HepG2 (cell line): ENCODE measurements around the gene LIFR. TPM values are rescaled to one million over a fixed set of nuclear protein-coding genes. Genes with fewer than 3 reads are reported as not detected.

ENCODE experiments used
- ATAC-seq: fragments of 200-7000 bp; cut with Tn5 transposase; 3 replicates; pipeline ENCODE4 v1.9.1; 2020; ENCODE audit warnings: mild to moderate bottlenecking, moderate library complexity
- BruUV-seq: library from RNA; stranded (reverse); fragments of 400-500 nt; replicated peaks from 2 replicates; lab custom pipeline; 2021; lab: Mats Ljungman, UMichigan
- CTCF ChIA-PET: fragments of 300-600 bp; formaldehyde crosslinking; extraction: SDS; loops from one replicate; lab custom pipeline; 2021; ENCODE audit warnings: low total read pairs, inconsistent platforms, low intra/inter-chr PET ratio; lab: Yijun Ruan, JAX
- POLR2A ChIA-PET: fragments of 350-600 bp; sonication (Branson Sonifier 250); formaldehyde crosslinking; loops from one replicate; lab custom pipeline; 2020; ENCODE audit warnings: antibody characterized with exemption, inconsistent platforms; lab: Yijun Ruan, JAX
- DNase-seq: peaks from one replicate; pipeline ENCODE4 v3.0.0-alpha.2; 2015; ENCODE audit warnings: low spot score
- FAIRE-seq: peaks from 3 replicates; lab custom pipeline; 2011; peaks lifted over from hg19 to GRCh38; lab: Jason Lieb, UNC
- H2AFZ ChIP-seq: one replicate; pipeline ENCODE4 v1.6.1; 2011; ENCODE audit warnings: low read length, inconsistent platforms
- H3K27ac ChIP-seq: fragments of 300-600 bp; 3 replicates; pipeline ENCODE4 v1.8.0; 2011; ENCODE audit warnings: mixed run types, mild to moderate bottlenecking, mixed read lengths, low read length, inconsistent platforms; ENCODE audit not compliant: insufficient read depth; ENCODE audit errors: extremely low read length
- H3K27me3 ChIP-seq, 2 experiments: fragments of 200-600 bp in 1 of 2; 2 replicates in 1 of 2; 3 replicates in 1 of 2; pipeline versions ENCODE4 v1.6.0 to v1.8.0; 2011; ENCODE audit warnings: low read length in 2 of 2, mild to moderate bottlenecking in 2 of 2, moderate library complexity in 2 of 2, inconsistent platforms in 1 of 2; ENCODE audit not compliant: insufficient read depth in 2 of 2, control insufficient read depth in 1 of 2
- H3K36me3 ChIP-seq, 2 experiments: fragments of 200-600 bp in 1 of 2; replicated peaks in 1 of 2; 2 replicates in 1 of 2; 3 replicates in 1 of 2; pipeline versions ENCODE4 v1.5.1 to v1.8.0; 2011; ENCODE audit warnings: low read length in 2 of 2, inconsistent platforms in 1 of 2; ENCODE audit not compliant: insufficient read depth in 2 of 2, control insufficient read depth in 1 of 2
- H3K4me1 ChIP-seq: 2 replicates; pipeline ENCODE4 v1.5.1; 2012; ENCODE audit warnings: low read length, inconsistent platforms; ENCODE audit not compliant: insufficient read depth
- H3K4me2 ChIP-seq: 2 replicates; pipeline ENCODE4 v1.6.0; 2011; ENCODE audit warnings: low read depth, low read length, inconsistent platforms
- H3K4me3 ChIP-seq, 3 experiments: fragments of 200-600 bp in 1 of 3; sonication (generic), shearing (Covaris generic) in 1 of 3; replicated peaks in 1 of 3; 2 replicates each; pipeline ENCODE4 v1.5.1; 2011 to 2016; ENCODE audit warnings: low read length in 3 of 3, inconsistent platforms in 2 of 3, low read depth in 2 of 3, mild to moderate bottlenecking in 2 of 3, control low read depth in 1 of 3, mixed read lengths in 1 of 3; ENCODE audit not compliant: insufficient read depth in 1 of 3
- H3K79me2 ChIP-seq: one replicate; pipeline ENCODE4 v1.6.1; 2011; ENCODE audit warnings: low read length, inconsistent platforms; ENCODE audit not compliant: insufficient read depth
- H3K9ac ChIP-seq: 2 replicates; pipeline ENCODE4 v1.6.0; 2011; ENCODE audit warnings: mild to moderate bottlenecking, low read depth, low read length, inconsistent platforms; ENCODE audit not compliant: insufficient read depth
- H3K9me3 ChIP-seq: 2 replicates; pipeline ENCODE4 v1.5.1; 2012; ENCODE audit warnings: mild to moderate bottlenecking, low read length
- H4K20me1 ChIP-seq: 2 replicates; pipeline ENCODE4 v1.6.0; 2011; ENCODE audit warnings: inconsistent platforms, mild to moderate bottlenecking, low read length, moderate library complexity; ENCODE audit not compliant: insufficient read depth
- ARNT2 ChIP-seq: sonication (generic); formaldehyde crosslinking; IDR thresholded peaks from 2 replicates; pipeline ENCODE4 v1.8.0; 2022; ENCODE audit warnings: mild to moderate bottlenecking, low read depth, missing genetic modification reagents, moderate library complexity
- BCL6 ChIP-seq: IDR thresholded peaks from 2 replicates; pipeline ENCODE4 v1.6.1; 2016; ENCODE audit warnings: missing genetic modification reagents, missing compliant biosample characterization
- BHLHE40 ChIP-seq: IDR thresholded peaks from 2 replicates; pipeline ENCODE4 v1.6.1; 2011; ENCODE audit warnings: low read length, improper control_type of control experiment
- CEBPB ChIP-seq: IDR thresholded peaks from 2 replicates; pipeline ENCODE4 v1.6.1; 2011; ENCODE audit warnings: low read depth, low read length, improper control_type of control experiment, borderline replicate concordance
- CREM ChIP-seq, 2 experiments: sonication (generic) in 1 of 2; formaldehyde crosslinking in 1 of 2; IDR thresholded peaks; 2 replicates each; pipeline versions ENCODE4 v1.4.0 to v1.6.1; 2016 to 2020; ENCODE audit warnings: antibody characterized with exemption in 1 of 2, mild to moderate bottlenecking in 1 of 2, missing genetic modification reagents in 1 of 2
- DMAP1 ChIP-seq: IDR thresholded peaks from 2 replicates; pipeline ENCODE4 v1.6.1; 2016
- FLYWCH1 ChIP-seq: sonication (generic); formaldehyde crosslinking; IDR thresholded peaks from 2 replicates; pipeline ENCODE4 v1.8.1; 2023; ENCODE audit warnings: mild to moderate bottlenecking, missing genetic modification reagents
- GABPA ChIP-seq, 2 experiments: IDR thresholded peaks; 2 replicates each; pipeline ENCODE4 v1.6.1; 2011 to 2016; ENCODE audit warnings: low read depth in 2 of 2, low read length in 1 of 2, missing biosample characterization in 1 of 2, missing genetic modification characterization in 1 of 2
- ONECUT2 ChIP-seq: sonication (generic); formaldehyde crosslinking; IDR thresholded peaks from 2 replicates; pipeline ENCODE4 v1.4.0; 2020; ENCODE audit warnings: missing genetic modification reagents
- SYNCRIP ChIP-seq: fragments of 200-400 bp; formaldehyde crosslinking; IDR thresholded peaks from 2 replicates; pipeline ENCODE4 v1.6.1; 2018; ENCODE audit warnings: mild to moderate bottlenecking, low read depth, low read length; ENCODE audit not compliant: insufficient read depth
- TBP ChIP-seq: sonication (generic); formaldehyde crosslinking; IDR thresholded peaks from 2 replicates; pipeline ENCODE4 v1.5.0; 2020; ENCODE audit warnings: missing genetic modification reagents
- ZMAT3 ChIP-seq: sonication (generic); formaldehyde crosslinking; conservative IDR thresholded peaks from 2 replicates; pipeline ENCODE4 v1.7.0; 2021; ENCODE audit warnings: missing genetic modification reagents
- ZMYM4 ChIP-seq: sonication (generic); formaldehyde crosslinking; IDR thresholded peaks from 2 replicates; pipeline ENCODE4 v1.8.1; 2023; ENCODE audit warnings: mild to moderate bottlenecking, missing genetic modification reagents
- WGBS: methylation state at CpG from one replicate; pipeline ENCODE4 v1.1.6; 2017; ENCODE audit warnings: low lambda C conversion rate; 5-methylcytosine and 5-hydroxymethylcytosine counted together
- in situ Hi-C: cut with HindIII; loops from 2 replicates; pipeline ENCODE4 v1.10.0; 2017; ENCODE audit warnings: low pct_unique_long_range_greater_than_20kb; ENCODE audit not compliant: extremely low pct_ligation_motif_present
- intact Hi-C: fragments of 100-400 bp; cut with micrococcal nuclease; formaldehyde crosslinking; loops from one replicate; pipeline ENCODE4 v1.10.0; 2022; ENCODE audit not compliant: unreplicated experiment
- polyA plus RNA-seq, 8 experiments: library from polyadenylated mRNA; depleted of rRNA in 3 of 8; stranded (reverse) in 7 of 8; unstranded in 1 of 8; fragments of >200 nt; fragmentation: Illumina TruSeq in 4 of 8; extraction: Trizol in 4 of 8; gene quantifications; 2 replicates each; pipeline versions ENCODE4 v1.2.1 to v1.2.3, GENCODE V29; 2011 to 2016; ENCODE audit warnings: low read depth in 4 of 8, missing spikeins in 1 of 8, mixed read lengths in 1 of 8; ENCODE audit not compliant: insufficient read depth in 1 of 8
- total RNA-seq, 5 experiments: library from RNA; depleted of rRNA; stranded (reverse); fragments of >200 nt; fragmentation: Illumina TruSeq; extraction: Trizol; gene quantifications; 2 replicates each; pipeline ENCODE4 v1.2.3, GENCODE V29; 2016; ENCODE audit warnings: low read depth in 1 of 5
- TF ChIP-seq, protein P1 (sequence below): IDR thresholded peaks from 2 replicates; pipeline ENCODE4 v1.6.1; 2016; ENCODE audit warnings: low read depth
- TF ChIP-seq, protein P2 (sequence below): IDR thresholded peaks from 2 replicates; pipeline ENCODE4 v1.6.1; 2016; ENCODE audit warnings: low read depth, missing genetic modification reagents, missing compliant biosample characterization
- TF ChIP-seq, protein P3 (sequence below): sonication (generic); formaldehyde crosslinking; IDR thresholded peaks from 2 replicates; pipeline ENCODE4 v1.4.0; 2020; ENCODE audit warnings: missing genetic modification reagents

LIFR gene
- total and polyA plus RNA-seq, 2 of the 13 experiments (the other 11 are each of a cell fraction or from before 2014, with no cell fraction given), result 6.3 to 25.2 TPM

DNA sequence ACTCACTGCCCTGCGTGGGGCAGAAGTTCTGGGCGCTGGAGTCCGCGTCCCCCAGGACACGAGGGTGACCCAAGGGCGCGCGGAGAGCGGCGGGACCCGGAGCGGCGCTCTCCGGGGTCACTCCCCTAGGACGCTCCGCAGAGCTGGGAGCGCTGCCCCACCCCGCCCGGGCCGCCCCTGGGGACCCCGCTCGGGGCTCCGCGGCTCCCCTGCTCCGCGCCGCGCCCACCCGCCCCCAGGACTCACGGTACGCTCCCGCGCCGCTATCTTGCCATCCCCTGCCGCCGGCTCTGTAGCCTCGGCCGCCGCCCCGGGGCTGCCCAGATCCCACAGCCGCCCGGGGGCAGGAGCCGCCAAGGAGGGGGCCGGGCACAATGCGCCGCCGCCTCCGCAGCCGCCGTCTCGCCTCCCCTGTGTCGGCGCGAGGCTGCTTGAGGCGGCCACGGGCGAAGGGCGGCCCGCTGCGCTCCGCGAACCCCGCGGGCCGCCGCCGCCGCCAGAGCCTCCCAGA is 303 bp downstream of the LIFR start:
- ATAC-seq, result peak; percentile 77
- BruUV-seq, result no TSS peak
- POLR2A ChIA-PET, result interaction anchor here (1.1 to 1.8 kb wide), 4 partner anchors 9 to 114 kb away, joined by 4 to 10 read pairs (median 6); no protein-coding TSS in a partner anchor
- peak overlapping the region; percentile 82 for H3K4me2 ChIP-seq
- peaks cover 51% of the 10 kb centered on the region for H3K4me1 ChIP-seq
- CTCF ChIA-PET, result no interaction called here
- peak overlapping the region; percentile 72 for H3K27ac ChIP-seq
- no peak overlapping the region for H2AFZ ChIP-seq
- in situ Hi-C loops (loop anchor here (10.0 kb wide), 1 partner anchor 111 kb away; no protein-coding TSS in a partner anchor), intact Hi-C loops (no loop called here)
- H3K4me3 ChIP-seq, result peak overlapping the region; percentile 91 to 96 (median 93)
- peak overlapping the region; percentile 87 for H3K9ac ChIP-seq
- H3K27me3 ChIP-seq, result no peaks in the 10 kb centered on the region; a peak in 1 of 5 replicates
- no CpG with 5 or more reads among the region's 68 CpGs for WGBS
- FAIRE-seq, result no peak
- H3K36me3 ChIP-seq, result no peaks in the 10 kb centered on the region
- H3K79me2 ChIP-seq, result peaks cover 48% of the 10 kb centered on the region
- no peaks in the 10 kb centered on the region for H3K9me3 ChIP-seq
- H4K20me1 ChIP-seq, result no peaks in the 10 kb centered on the region; the same call in none of the 2 replicates
- DNase-seq, result no peak
- TF ChIP-seq, protein P1, sequence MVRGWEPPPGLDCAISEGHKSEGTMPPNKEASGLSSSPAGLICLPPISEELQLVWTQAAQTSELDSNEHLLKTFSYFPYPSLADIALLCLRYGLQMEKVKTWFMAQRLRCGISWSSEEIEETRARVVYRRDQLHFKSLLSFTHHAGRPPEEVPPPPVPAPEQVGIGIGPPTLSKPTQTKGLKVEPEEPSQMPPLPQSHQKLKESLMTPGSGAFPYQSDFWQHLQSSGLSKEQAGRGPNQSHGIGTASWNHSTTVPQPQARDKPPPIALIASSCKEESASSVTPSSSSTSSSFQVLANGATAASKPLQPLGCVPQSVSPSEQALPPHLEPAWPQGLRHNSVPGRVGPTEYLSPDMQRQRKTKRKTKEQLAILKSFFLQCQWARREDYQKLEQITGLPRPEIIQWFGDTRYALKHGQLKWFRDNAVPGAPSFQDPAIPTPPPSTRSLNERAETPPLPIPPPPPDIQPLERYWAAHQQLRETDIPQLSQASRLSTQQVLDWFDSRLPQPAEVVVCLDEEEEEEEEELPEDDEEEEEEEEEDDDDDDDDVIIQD, result no peak
- TF ChIP-seq ONECUT2 (CRISPR knock-in tag) (no peak), FLYWCH1 (CRISPR knock-in tag) (no peak), GABPA (IDR thresholded peaks at IDR 0.05; ENCODE audit: low read depth, low read length) (no peak), GABPA (CRISPR knock-in tag; IDR thresholded peaks at IDR 0.05; ENCODE audit: low read depth) (no peak), BHLHE40 (no peak), CEBPB (no peak), DMAP1 (CRISPR knock-in tag) (no peak), ARNT2 (0 out of 2 replicates have a peak, but pooled peaks have one; percentile 3), TBP (no peak), SYNCRIP (no peak), ZMAT3 (CRISPR knock-in tag) (0 out of 2 replicates have a peak, but pooled peaks have one; percentile 12), ZMYM4 (0 out of 2 replicates have a peak, but pooled peaks have one; percentile 25), CREM (IDR thresholded peaks at IDR 0.05) (no peak), CREM (CRISPR knock-in tag; IDR thresholded peaks at IDR 0.05) (no peak), BCL6 (no peak)
- TF ChIP-seq, protein P2, sequence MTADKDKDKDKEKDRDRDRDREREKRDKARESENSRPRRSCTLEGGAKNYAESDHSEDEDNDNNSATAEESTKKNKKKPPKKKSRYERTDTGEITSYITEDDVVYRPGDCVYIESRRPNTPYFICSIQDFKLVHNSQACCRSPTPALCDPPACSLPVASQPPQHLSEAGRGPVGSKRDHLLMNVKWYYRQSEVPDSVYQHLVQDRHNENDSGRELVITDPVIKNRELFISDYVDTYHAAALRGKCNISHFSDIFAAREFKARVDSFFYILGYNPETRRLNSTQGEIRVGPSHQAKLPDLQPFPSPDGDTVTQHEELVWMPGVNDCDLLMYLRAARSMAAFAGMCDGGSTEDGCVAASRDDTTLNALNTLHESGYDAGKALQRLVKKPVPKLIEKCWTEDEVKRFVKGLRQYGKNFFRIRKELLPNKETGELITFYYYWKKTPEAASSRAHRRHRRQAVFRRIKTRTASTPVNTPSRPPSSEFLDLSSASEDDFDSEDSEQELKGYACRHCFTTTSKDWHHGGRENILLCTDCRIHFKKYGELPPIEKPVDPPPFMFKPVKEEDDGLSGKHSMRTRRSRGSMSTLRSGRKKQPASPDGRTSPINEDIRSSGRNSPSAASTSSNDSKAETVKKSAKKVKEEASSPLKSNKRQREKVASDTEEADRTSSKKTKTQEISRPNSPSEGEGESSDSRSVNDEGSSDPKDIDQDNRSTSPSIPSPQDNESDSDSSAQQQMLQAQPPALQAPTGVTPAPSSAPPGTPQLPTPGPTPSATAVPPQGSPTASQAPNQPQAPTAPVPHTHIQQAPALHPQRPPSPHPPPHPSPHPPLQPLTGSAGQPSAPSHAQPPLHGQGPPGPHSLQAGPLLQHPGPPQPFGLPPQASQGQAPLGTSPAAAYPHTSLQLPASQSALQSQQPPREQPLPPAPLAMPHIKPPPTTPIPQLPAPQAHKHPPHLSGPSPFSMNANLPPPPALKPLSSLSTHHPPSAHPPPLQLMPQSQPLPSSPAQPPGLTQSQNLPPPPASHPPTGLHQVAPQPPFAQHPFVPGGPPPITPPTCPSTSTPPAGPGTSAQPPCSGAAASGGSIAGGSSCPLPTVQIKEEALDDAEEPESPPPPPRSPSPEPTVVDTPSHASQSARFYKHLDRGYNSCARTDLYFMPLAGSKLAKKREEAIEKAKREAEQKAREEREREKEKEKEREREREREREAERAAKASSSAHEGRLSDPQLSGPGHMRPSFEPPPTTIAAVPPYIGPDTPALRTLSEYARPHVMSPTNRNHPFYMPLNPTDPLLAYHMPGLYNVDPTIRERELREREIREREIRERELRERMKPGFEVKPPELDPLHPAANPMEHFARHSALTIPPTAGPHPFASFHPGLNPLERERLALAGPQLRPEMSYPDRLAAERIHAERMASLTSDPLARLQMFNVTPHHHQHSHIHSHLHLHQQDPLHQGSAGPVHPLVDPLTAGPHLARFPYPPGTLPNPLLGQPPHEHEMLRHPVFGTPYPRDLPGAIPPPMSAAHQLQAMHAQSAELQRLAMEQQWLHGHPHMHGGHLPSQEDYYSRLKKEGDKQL, result no peak
- TF ChIP-seq, protein P3, sequence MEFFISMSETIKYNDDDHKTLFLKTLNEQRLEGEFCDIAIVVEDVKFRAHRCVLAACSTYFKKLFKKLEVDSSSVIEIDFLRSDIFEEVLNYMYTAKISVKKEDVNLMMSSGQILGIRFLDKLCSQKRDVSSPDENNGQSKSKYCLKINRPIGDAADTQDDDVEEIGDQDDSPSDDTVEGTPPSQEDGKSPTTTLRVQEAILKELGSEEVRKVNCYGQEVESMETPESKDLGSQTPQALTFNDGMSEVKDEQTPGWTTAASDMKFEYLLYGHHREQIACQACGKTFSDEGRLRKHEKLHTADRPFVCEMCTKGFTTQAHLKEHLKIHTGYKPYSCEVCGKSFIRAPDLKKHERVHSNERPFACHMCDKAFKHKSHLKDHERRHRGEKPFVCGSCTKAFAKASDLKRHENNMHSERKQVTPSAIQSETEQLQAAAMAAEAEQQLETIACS (CRISPR knock-in tag), result no peak
